Peyer's patch (tissue), 4 donors: ENCODE data around the gene LGALS7.

Experiments
- POLR2A ChIP-seq, 2 donors: fragments of 450-650 bp; IDR thresholded peaks; one replicate each; pipeline ENCODE4 v1.5.1; 2017; ENCODE audit warnings: antibody characterized with exemption in 2 of 2, mild to moderate bottlenecking in 2 of 2, moderate library complexity in 2 of 2
- TF ChIP-seq, protein P1 (sequence below), 6 experiments: fragments of 450-650 bp in 4 of 6; fragments of 200-600 bp in 2 of 6; sonication (generic) in 1 of 6; IDR thresholded peaks; one replicate each; pipeline ENCODE4 v1.5.1; 2017 to 2019; ENCODE audit warnings: antibody characterized with exemption in 6 of 6, mild to moderate bottlenecking in 3 of 6, moderate library complexity in 1 of 6

- TF ChIP-seq, protein P1, sequence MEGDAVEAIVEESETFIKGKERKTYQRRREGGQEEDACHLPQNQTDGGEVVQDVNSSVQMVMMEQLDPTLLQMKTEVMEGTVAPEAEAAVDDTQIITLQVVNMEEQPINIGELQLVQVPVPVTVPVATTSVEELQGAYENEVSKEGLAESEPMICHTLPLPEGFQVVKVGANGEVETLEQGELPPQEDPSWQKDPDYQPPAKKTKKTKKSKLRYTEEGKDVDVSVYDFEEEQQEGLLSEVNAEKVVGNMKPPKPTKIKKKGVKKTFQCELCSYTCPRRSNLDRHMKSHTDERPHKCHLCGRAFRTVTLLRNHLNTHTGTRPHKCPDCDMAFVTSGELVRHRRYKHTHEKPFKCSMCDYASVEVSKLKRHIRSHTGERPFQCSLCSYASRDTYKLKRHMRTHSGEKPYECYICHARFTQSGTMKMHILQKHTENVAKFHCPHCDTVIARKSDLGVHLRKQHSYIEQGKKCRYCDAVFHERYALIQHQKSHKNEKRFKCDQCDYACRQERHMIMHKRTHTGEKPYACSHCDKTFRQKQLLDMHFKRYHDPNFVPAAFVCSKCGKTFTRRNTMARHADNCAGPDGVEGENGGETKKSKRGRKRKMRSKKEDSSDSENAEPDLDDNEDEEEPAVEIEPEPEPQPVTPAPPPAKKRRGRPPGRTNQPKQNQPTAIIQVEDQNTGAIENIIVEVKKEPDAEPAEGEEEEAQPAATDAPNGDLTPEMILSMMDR (IDR thresholded peaks at IDR 0.05) = no peak
- TF ChIP-seq POLR2A (IDR thresholded peaks at IDR 0.05) = no peak
Observed at GRCh38 chr19:38817081-38817480, 43.8 kb upstream of the LGALS7 start.
